GM12878 (cell line): ENCODE results near the gene ADAMTS18. TPM values are rescaled to one million over a fixed set of nuclear protein-coding genes. Genes with fewer than 3 reads are reported as not detected.

Experiments
- ATAC-seq: fragments of 200-7000 bp; cut with Tn5 transposase; 3 replicates; pipeline ENCODE4 v1.9.1; 2020; ENCODE audit warnings: mild to moderate bottlenecking, moderate library complexity
- BruUV-seq: library from RNA; stranded (reverse); fragments of 400-500 nt; replicated peaks from 2 replicates; lab custom pipeline; 2021; lab: Mats Ljungman, UMichigan
- CTCF ChIA-PET: fragments of 300-600 bp; sonication (Branson Sonifier 250); formaldehyde crosslinking; extraction: SDS; loops from one replicate; lab custom pipeline; 2021; ENCODE audit warnings: inconsistent platforms; lab: Yijun Ruan, JAX
- POLR2A ChIA-PET: fragments of 350-600 bp; formaldehyde crosslinking; extraction: SDS; loops from one replicate; lab custom pipeline; 2021; ENCODE audit warnings: inconsistent platforms; lab: Charles Lee
- RAD21 ChIA-PET: fragments of 300-600 bp; sonication (Branson Sonifier 250); formaldehyde crosslinking; loops from one replicate; lab custom pipeline; 2023; ENCODE audit warnings: antibody characterized with exemption; ENCODE audit not compliant: unreplicated experiment; lab: Charles Lee
- SMC1A ChIA-PET: fragments of 300-600 bp; sonication (Branson Sonifier 250); formaldehyde crosslinking; loops from one replicate; lab custom pipeline; 2023; ENCODE audit not compliant: unreplicated experiment, uncharacterized antibody; lab: Charles Lee
- DNase-seq: peaks from one replicate; pipeline ENCODE4 v3.0.0-alpha.2; 2011; ENCODE audit warnings: low read depth, low spot score
- FAIRE-seq: peaks from 3 replicates; lab custom pipeline; 2011; peaks lifted over from hg19 to GRCh38; lab: Jason Lieb, UNC
- H2AFZ ChIP-seq: 2 replicates; pipeline ENCODE4 v1.6.0; 2011; ENCODE audit warnings: low read depth, low read length, control low read depth; ENCODE audit not compliant: control insufficient read depth
- H3K27ac ChIP-seq: 2 replicates; pipeline ENCODE4 v1.5.1; 2011; ENCODE audit warnings: control low read depth; ENCODE audit not compliant: control insufficient read depth, insufficient read depth
- H3K27me3 ChIP-seq, 2 experiments: replicated peaks in 1 of 2; 2 replicates each; pipeline versions ENCODE4 v1.6.0 to v1.6.1; 2011; ENCODE audit warnings: low read length in 1 of 2; ENCODE audit not compliant: control insufficient read depth in 2 of 2, insufficient read depth in 2 of 2
- H3K36me3 ChIP-seq, 2 experiments: 2 replicates each; pipeline ENCODE4 v1.5.1; 2011; ENCODE audit warnings: low read length in 1 of 2; ENCODE audit not compliant: control insufficient read depth in 2 of 2, insufficient read depth in 2 of 2
- H3K4me1 ChIP-seq: 2 replicates; pipeline ENCODE4 v1.6.1; 2011; ENCODE audit warnings: mild to moderate bottlenecking, low read length, moderate library complexity, mixed read lengths; ENCODE audit not compliant: control insufficient read depth, insufficient read depth
- H3K4me2 ChIP-seq: 2 replicates; pipeline ENCODE4 v1.6.0; 2011; ENCODE audit warnings: control low read depth; ENCODE audit not compliant: control insufficient read depth, insufficient read depth
- H3K4me3 ChIP-seq: fragments of 200-600 bp; sonication (generic); 2 replicates; pipeline ENCODE4 v1.5.1; 2016
- H3K79me2 ChIP-seq: 2 replicates; pipeline ENCODE4 v1.6.0; 2011; ENCODE audit warnings: low read length; ENCODE audit not compliant: control insufficient read depth, insufficient read depth
- H3K9ac ChIP-seq: 2 replicates; pipeline ENCODE4 v1.8.0; 2011; ENCODE audit warnings: low read length, control low read depth, mixed read lengths; ENCODE audit not compliant: control insufficient read depth, insufficient read depth
- H3K9me3 ChIP-seq: replicated peaks from 3 replicates; pipeline ENCODE4 v1.5.1; 2011; ENCODE audit warnings: mild to moderate bottlenecking, low read length; ENCODE audit not compliant: control insufficient read depth, insufficient read depth
- H4K20me1 ChIP-seq: 2 replicates; pipeline ENCODE4 v1.6.0; 2011; ENCODE audit not compliant: control insufficient read depth, insufficient read depth
- BACH1 ChIP-seq: fragments of 450-650 bp; IDR thresholded peaks from 2 replicates; pipeline ENCODE4 v1.6.1; 2017; ENCODE audit warnings: mild to moderate bottlenecking, borderline replicate concordance
- BCL11A ChIP-seq: IDR thresholded peaks from 2 replicates; pipeline ENCODE4 v1.6.1; 2011; ENCODE audit warnings: low read depth, low read length
- EP300 ChIP-seq, 2 experiments: fragments of 150-350 bp in 1 of 2; IDR thresholded peaks; 2 replicates each; pipeline ENCODE4 v1.6.1; 2011 to 2012; ENCODE audit warnings: low read depth in 2 of 2, low read length in 2 of 2, borderline replicate concordance in 1 of 2, improper control_type of control experiment in 1 of 2, inconsistent platforms in 1 of 2; ENCODE audit not compliant: control insufficient read depth in 1 of 2
- ESRRA ChIP-seq: IDR thresholded peaks from 2 replicates; pipeline ENCODE4 v1.6.1; 2012; ENCODE audit warnings: mild to moderate bottlenecking, low read length, improper control_type of control experiment
- FOXM1 ChIP-seq: IDR thresholded peaks from 2 replicates; pipeline ENCODE4 v1.6.1; 2012; ENCODE audit warnings: low read depth, mild to moderate bottlenecking, inconsistent platforms, low read length, moderate library complexity
- HDAC2 ChIP-seq: fragments of 200-600 bp; sonication (generic); IDR thresholded peaks from 2 replicates; pipeline ENCODE4 v1.6.1; 2017
- IKZF1 ChIP-seq: fragments of 450-650 bp; conservative IDR thresholded peaks from 2 replicates; pipeline ENCODE4 v1.6.1; 2017; ENCODE audit warnings: antibody characterized with exemption, mild to moderate bottlenecking
- NRF1 ChIP-seq: conservative IDR thresholded peaks from 2 replicates; pipeline ENCODE4 v1.6.1; 2011; ENCODE audit warnings: mild to moderate bottlenecking, low read depth, low read length, improper control_type of control experiment
- PAX5 ChIP-seq: IDR thresholded peaks from 2 replicates; pipeline ENCODE4 v1.6.1; 2011; ENCODE audit warnings: low read depth, low read length, borderline replicate concordance
- RAD21 ChIP-seq: IDR thresholded peaks from 2 replicates; pipeline ENCODE4 v1.6.1; 2011; ENCODE audit warnings: mild to moderate bottlenecking, low read depth, low read length, moderate library complexity; ENCODE audit not compliant: insufficient read depth
- RBBP5 ChIP-seq: fragments of 200-600 bp; sonication (generic); conservative IDR thresholded peaks from 2 replicates; pipeline ENCODE4 v1.6.1; 2016
- SIN3A ChIP-seq: IDR thresholded peaks from 2 replicates; pipeline ENCODE4 v1.6.1; 2012; ENCODE audit warnings: low read depth, low read length, improper control_type of control experiment
- SMC3 ChIP-seq: IDR thresholded peaks from 2 replicates; pipeline ENCODE4 v1.6.1; 2011; ENCODE audit warnings: low read length, improper control_type of control experiment, borderline replicate concordance
- SRF ChIP-seq, 2 experiments: IDR thresholded peaks; 2 replicates each; pipeline ENCODE4 v1.6.1; 2011; ENCODE audit warnings: low read depth in 2 of 2, low read length in 2 of 2, mild to moderate bottlenecking in 1 of 2, moderate library complexity in 1 of 2
- YY1 ChIP-seq: IDR thresholded peaks from 2 replicates; pipeline ENCODE4 v1.6.1; 2011; ENCODE audit warnings: low read depth, mild to moderate bottlenecking, low read length
- ZNF274 ChIP-seq: IDR thresholded peaks from one replicate; pipeline ENCODE4 v1.8.0; 2011; ENCODE audit not compliant: insufficient read length, insufficient read depth
- WGBS: methylation state at CpG from one replicate; pipeline ENCODE4 v1.1.6; 2016; ENCODE audit warnings: low lambda C conversion rate; ENCODE audit not compliant: insufficient replicate concordance, insufficient coverage; ENCODE audit errors: missing lambda C conversion rate; 5-methylcytosine and 5-hydroxymethylcytosine counted together
- in situ Hi-C: fragments of 300-500 bp; cut with MboI; formaldehyde crosslinking; loops from 9 replicates; pipeline ENCODE4 v1.14.3; 2018; ENCODE audit warnings: mixed read lengths
- intact Hi-C: fragments of 100-400 bp; cut with micrococcal nuclease; formaldehyde crosslinking; loops from one replicate; pipeline ENCODE4 v1.14.2; 2022; ENCODE audit not compliant: unreplicated experiment
- polyA plus RNA-seq, 11 experiments: library from polyadenylated mRNA; depleted of rRNA in 4 of 11; unstranded in 6 of 11; stranded (reverse) in 5 of 11; fragments of >200 nt; fragmentation: Nextera tagmentation in 4 of 11; fragmentation: Illumina TruSeq in 1 of 11; extraction: Ambion mirVana in 4 of 11; extraction: Trizol in 1 of 11; gene quantifications; 1 replicate in 1 of 11; 2 replicates in 10 of 11; pipeline versions ENCODE4 v1.2.1 to v1.2.3, GENCODE V29; 2011 to 2016; ENCODE audit warnings: inconsistent platforms in 2 of 11, missing spikeins in 2 of 11, low read depth in 1 of 11
- total RNA-seq, 4 experiments: library from RNA; depleted of rRNA in 3 of 4; stranded (reverse); fragments of >200 nt in 3 of 4; fragmentation: Illumina TruSeq in 1 of 4; extraction: Trizol in 1 of 4; gene quantifications; 2 replicates each; pipeline versions ENCODE4 v1.2.1 to v1.2.3, GENCODE V29; 2013 to 2021
- TF ChIP-seq, protein P1 (sequence below): fragments of 150-350 bp; IDR thresholded peaks from 2 replicates; pipeline ENCODE4 v1.6.1; 2016; ENCODE audit warnings: low read depth, low read length

The ADAMTS18 gene
- total and polyA plus RNA-seq, 10 of the 15 experiments (the other 5 are each of a cell fraction or from before 2014, with no cell fraction given) = not detected

DNA sequence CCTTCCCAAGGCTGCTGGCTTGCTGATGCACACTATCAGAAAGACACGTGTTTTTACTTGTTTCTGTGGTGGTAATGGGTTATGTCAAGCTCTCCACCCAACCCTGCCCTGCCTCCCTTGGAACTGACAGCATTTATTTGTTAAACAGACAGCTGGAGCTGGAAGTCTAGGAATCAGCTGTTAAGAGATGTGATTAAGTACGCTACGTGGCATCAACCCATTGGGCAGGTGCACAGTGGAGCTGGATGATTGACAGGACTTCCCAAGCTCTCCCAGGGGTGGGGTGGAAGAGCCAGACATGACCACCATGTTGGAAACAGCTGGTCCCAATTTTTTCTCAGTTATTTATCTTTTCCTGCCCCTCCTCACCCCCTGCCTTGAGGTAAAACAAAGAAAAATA, 49.4 kb downstream of the ADAMTS18 start:
- H3K27ac ChIP-seq = no peak overlapping the region
- H3K9me3 ChIP-seq = no peaks in the 10 kb centered on the region
- 5% methylated on average over 3 of the region's 3 CpGs for WGBS
- no peaks in the 10 kb centered on the region for H3K79me2 ChIP-seq
- intact Hi-C loops (no loop called here), in situ Hi-C loops (no loop called here)
- no peak for ATAC-seq
- H3K4me3 ChIP-seq = no peak overlapping the region
- H3K36me3 ChIP-seq = no peaks in the 10 kb centered on the region
- no peak for TF ChIP-seq SIN3A
- no peak for TF ChIP-seq FOXM1
- TF ChIP-seq SMC3 = no peak
- TF ChIP-seq RBBP5 = no peak
- TF ChIP-seq EP300 (IDR thresholded peaks at IDR 0.05; ENCODE audit: borderline replicate concordance in 1 of 2, control insufficient read depth in 1 of 2, low read depth in 2 of 2, low read length in 2 of 2) = no peak
- TF ChIP-seq, protein P1, sequence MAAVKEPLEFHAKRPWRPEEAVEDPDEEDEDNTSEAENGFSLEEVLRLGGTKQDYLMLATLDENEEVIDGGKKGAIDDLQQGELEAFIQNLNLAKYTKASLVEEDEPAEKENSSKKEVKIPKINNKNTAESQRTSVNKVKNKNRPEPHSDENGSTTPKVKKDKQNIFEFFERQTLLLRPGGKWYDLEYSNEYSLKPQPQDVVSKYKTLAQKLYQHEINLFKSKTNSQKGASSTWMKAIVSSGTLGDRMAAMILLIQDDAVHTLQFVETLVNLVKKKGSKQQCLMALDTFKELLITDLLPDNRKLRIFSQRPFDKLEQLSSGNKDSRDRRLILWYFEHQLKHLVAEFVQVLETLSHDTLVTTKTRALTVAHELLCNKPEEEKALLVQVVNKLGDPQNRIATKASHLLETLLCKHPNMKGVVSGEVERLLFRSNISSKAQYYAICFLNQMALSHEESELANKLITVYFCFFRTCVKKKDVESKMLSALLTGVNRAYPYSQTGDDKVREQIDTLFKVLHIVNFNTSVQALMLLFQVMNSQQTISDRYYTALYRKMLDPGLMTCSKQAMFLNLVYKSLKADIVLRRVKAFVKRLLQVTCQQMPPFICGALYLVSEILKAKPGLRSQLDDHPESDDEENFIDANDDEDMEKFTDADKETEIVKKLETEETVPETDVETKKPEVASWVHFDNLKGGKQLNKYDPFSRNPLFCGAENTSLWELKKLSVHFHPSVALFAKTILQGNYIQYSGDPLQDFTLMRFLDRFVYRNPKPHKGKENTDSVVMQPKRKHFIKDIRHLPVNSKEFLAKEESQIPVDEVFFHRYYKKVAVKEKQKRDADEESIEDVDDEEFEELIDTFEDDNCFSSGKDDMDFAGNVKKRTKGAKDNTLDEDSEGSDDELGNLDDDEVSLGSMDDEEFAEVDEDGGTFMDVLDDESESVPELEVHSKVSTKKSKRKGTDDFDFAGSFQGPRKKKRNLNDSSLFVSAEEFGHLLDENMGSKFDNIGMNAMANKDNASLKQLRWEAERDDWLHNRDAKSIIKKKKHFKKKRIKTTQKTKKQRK = no peak
- TF ChIP-seq HDAC2 = no peak
- no peak for TF ChIP-seq SRF (IDR thresholded peaks at IDR 0.05; ENCODE audit: low read depth in 2 of 2, low read length in 2 of 2)
- TF ChIP-seq ESRRA = no peak
- TF ChIP-seq NRF1 = no peak
- TF ChIP-seq YY1 = no peak
- no peak for TF ChIP-seq RAD21
- TF ChIP-seq ZNF274 = no peak
- TF ChIP-seq PAX5 = no peak
- no peak for TF ChIP-seq BCL11A
- TF ChIP-seq IKZF1 = no peak
- TF ChIP-seq BACH1 = no peak
- DNase-seq = no peak
- no peak overlapping the region for H3K9ac ChIP-seq
- ChIA-PET POLR2A (no interaction called here), SMC1A (interaction anchor here (0.7 kb wide), 1 partner anchor 323 kb away, joined by 3 read pairs; no protein-coding TSS in a partner anchor), CTCF (no interaction called here), RAD21 (no interaction called here)
- H4K20me1 ChIP-seq = no peaks in the 10 kb centered on the region
- H3K4me1 ChIP-seq = no peaks in the 10 kb centered on the region
- peaks cover 0 to 1% of the 10 kb centered on the region in 2 experiments; a peak in 2 of 4 replicates for H3K27me3 ChIP-seq
- H3K4me2 ChIP-seq = no peak overlapping the region
- BruUV-seq = no TSS peak
- no peak for FAIRE-seq
- no peak overlapping the region for H2AFZ ChIP-seq
